Dedifferentiated amniotic fluid mesenchymal stem cell (primary cell): ENCODE results near the gene HDLBP.
"Not testable (repeated sequence)": the region's sequence is repeated elsewhere in the genome, so short reads cannot be mapped to it uniquely, and the experiment has no call there.

Experiments used
- DNase-seq: peaks from one replicate; pipeline ENCODE4 v3.0.0-alpha.2; 2016; ENCODE audit errors: extremely low spot score

Gene HDLBP

DNA sequence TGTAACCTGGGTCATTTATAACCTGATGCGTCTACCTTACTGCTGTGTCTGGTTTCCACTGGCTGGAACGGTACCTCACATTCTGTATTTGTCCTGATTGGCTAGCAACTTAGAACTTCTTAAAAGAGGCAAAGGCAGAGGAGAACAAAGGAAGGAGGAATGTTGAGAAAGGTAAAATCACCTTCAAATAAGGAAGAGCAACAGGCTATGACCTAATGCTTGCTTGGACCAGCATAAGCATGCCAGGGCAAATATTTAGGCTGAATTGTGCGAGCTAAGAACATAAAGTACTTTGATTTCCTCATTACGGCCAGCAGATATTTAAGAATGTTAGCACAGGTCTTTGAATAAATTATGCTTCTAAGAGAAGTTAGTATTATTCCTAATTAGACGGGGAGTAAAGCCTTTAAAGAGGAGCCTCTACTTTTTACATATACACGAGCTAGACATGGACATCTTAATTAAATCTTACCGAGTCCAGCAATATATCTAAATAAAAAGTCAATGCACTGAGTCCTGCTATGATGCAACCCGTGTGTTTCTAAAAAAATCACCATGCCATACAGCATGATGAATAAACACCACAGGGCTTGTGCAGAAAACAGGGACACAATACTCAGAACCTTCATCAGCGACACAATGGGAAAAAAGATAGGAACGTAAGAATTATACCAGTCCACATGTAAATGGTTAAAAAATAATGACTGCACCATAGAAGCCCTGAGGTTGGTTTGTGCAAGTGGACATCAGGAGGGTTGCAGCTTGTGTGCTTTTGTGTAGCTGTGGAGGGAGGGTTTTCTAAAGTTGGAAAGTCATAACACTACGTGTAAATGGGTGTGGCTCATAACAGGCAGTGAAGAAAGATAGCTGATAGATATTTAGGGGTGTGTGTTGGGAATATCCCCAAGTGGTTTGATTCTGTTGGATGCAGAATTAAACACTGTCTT, 14.5 kb upstream of the HDLBP start:
- no peak for DNase-seq

DNA sequence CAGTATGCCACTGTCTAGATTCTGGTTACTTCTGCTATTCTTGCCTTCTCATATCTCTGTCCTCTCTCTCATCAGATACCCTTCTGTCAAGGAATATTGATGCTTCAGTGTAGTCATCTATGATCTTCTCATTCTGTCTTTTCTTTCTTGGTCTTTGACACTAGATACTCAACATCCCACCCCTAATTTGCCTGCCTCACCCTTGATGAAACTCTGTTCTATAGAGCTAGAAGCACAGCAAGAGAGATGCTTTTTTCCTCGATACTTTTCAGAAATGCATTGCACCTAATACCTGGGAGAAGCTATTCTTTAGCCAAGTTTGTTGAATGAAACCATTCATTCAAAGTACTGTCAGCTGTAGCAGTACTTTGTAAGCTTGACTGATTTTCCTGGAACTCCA, 9.8 kb upstream of the HDLBP start:
- DNase-seq: no peak

GRCh38 chr2:241324775-241325174, 9.3 kb upstream of the HDLBP start:
- no peak for DNase-seq

DNA sequence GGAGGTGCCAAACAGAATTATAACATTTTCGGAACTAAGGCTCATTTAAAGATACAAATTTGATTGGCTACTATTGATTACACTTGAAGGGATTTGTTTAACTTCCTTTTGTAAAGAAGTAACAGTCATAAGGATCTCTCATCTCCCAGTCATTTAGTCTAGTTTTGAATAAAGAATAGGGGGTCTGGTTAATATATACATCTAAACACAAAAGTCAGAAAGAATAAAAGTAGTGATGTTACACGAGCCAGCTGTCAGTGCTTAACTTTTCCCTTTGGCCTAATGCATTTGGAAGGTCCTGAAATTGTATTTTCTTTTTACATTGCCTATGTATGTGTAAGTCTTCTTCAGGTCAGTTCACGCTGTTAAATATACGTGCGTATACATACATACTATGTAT, 8.3 kb upstream of the HDLBP start:
- DNase-seq: no peak

DNA sequence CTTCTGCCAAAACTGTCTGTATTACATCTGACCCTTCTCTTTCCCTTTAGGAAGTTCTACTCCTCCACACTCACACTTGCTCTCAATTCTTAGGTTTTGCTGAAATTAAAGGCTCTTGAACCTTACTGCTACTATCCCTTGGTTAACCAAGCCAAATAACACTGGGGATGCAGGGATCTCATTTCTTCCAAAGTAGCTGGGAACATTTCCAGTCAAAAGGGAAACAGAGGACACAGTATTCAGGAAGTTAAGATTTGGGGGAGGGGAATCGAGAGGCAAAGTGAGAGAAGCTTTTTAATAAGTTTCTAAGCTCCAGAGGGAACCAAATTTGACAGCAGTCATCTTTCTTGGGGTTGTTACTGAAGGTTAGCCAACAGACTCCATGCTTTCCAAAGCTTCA, 6.4 kb upstream of the HDLBP start:
- DNase-seq: no peak

DNA sequence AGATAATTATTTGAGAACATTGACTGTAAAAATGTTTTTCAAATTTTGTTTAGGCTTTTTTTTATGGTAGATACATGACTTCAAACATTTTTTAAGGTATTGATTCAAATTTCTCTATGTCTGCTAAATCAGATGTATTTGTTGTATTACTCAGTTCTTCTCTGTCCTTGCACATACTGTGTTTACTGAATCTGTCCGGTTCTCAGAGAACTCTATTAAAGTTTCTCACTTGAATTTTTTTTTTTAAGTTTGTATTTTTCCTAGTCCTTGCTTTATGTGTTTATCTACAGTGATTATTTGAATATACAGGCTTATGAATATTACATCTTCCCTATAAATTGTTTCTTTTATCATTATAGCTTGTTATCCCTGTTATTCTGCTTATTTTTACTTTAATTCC, 5.6 kb upstream of the HDLBP start:
- DNase-seq: no peak

- no peak for DNase-seq
Observed at GRCh38 chr2:241320394-241320793, 4.9 kb upstream of the HDLBP start.

DNA sequence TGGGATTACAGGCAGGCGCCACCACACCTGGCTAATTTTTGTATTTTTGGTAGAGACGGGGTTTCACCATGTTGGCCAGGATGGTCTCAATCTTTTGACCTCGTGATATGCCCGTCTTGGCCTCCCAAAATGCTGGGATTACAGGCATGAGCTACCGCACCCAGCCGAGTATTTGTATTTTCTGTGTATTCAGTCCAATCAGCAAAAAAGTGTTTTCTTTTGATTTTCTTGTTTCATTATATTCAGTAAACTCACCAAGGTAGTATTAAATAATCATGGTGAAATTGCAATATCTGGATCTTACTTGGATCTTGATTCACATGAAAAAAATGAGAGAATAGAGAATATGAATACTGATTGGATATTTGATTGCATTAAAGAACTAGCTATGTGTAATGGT, 3.4 kb upstream of the HDLBP start:
- not testable (repeated sequence) for DNase-seq

- DNase-seq: no peak
Observed at GRCh38 chr2:241317391-241317790, 1.9 kb upstream of the HDLBP start.

DNA sequence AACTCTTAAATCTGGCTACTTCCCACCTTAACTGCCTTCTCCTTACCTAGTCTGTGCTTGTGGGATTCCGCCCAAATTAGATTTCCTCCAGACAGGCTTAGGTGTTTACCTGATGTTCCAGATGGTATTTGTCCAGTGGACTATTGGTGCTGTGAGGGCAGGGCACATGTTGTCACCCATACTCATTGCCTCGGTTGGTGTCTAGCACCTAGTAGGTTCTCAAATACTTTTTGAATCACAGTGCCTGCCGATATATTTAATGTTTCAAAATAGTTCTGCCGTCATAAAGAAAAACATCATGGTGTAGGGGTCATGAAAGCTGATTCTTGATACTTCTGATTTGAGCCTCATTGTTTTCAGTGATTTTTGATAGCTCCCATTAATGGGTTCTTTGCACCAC, 1.4 kb upstream of the HDLBP start:
- no peak for DNase-seq

DNA sequence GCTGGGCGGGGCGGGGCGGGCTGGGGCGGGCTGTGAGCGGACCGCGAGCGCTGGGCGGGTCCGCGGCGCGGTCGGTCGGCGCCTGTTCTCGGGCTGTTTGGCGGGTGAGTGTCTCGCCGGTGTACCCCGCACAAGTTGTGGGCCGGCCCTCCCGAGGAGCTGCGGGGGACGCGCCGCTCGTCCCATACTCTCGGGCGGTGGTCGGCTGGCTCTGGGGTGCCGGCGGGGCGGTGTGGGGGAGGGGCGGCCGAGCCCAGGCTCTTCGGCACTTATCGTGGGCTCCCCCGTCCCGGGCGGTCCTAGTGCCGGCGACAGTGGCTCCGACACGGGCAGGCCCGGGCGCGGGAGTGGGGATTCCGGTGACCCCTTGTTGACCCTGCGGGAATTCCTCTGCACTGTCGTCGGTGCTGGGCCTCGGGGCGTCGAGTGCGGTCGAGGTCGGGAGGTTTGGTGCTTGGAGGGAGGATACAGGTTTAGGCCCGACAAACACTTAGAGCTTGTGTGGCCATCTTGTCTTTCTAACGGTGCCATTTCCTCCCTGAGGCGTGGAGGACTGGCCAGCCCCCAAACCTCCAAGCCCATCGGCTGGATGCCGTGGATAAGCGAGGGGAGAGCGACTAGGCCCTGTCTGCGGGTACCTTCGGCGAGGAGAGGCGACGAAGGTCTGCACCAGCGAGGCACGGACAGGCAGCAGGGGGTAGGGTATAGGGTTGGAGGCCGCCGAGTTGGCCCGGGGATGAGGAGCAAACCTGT, 583 bp upstream of the HDLBP start, which contains the start of gene SEPTIN2:
TSS of gene SEPTIN2 (plus strand) at position 47 of the 753 bp plus-strand sequence. CDS start 8,308 bp downstream, outside the sequence.
- peak; percentile 16 for DNase-seq

DNA sequence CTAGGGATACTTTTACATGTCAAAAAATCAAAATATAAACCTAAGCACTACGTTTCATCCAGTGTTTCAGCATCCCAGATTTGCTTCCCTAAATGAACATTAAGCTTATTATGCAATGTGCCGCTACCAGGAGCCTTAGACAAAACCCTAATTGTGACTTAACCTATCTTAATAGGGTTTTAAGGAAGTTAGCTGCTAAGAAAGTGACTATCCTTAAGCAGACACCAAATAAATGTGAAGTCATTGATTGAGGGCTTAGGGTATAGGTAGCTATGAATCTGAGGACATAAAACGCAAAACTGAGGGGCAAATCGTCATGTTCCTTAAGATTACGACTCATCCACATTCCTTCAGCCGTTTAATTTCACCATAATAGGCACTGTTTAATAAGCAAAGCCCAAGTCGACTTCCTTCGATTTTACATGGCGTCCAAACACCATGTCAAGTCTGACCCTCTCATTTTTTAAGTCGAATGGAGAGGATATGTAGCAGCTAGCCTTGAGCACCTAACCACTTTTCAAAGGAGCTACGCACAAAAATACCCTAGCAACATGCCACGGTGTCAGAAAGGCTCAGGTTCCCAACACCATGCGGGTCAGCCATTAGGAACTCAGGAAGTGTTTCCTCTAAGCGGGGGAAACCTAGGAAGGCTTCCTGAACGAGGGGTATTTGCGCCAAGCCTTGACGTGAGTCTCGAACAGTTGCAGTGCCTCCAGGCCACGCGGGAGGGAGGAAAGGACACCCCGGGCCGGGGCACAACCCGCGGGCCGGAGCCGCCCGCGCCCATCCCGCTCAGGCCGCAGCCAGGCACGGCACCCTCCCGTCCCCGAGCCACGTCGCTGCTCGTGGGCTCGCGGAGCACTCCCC, 1.0 kb downstream of the HDLBP start:
- DNase-seq: peak; percentile 49

- no peak for DNase-seq
Observed at GRCh38 chr2:241313543-241314095, 1.9 kb downstream of the HDLBP start.

GRCh38 chr2:241312082-241312481, 3.4 kb downstream of the HDLBP start:
- DNase-seq: no peak

GRCh38 chr2:241310917-241311566, 4.4 kb downstream of the HDLBP start:
- no peak for DNase-seq

- no peak for DNase-seq
Observed at GRCh38 chr2:241309684-241310117, 5.8 kb downstream of the HDLBP start.

DNA sequence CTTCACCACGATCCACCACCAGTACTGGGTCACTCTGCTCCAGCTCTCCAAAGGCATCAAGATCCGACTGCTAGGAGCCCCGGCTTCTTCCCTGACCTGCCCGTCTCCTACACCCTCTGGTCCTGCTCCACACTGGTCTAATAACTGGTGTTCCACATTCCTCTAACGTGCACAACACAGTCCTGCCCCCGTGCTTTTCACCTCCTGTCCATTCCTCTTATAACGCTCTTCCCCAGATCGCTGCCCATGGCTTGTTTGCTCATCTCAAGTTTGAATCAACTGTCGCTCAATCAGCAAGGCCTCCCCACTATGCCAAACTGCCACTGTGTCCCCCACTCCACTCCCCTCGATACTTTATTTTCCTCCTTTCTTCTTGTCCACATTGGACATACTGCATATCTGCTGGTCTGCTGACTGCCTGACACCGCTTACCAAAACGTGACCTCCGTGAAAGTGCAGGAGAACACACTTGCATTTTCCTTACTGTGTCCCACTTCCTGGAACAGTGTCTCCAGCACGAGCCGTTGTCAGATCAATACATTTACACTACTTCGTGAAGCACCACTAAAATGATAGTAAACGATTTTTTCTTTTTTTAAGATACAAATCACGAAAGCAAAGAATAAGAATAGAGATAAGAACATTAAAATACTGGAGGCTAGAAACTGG, 6.5 kb downstream of the HDLBP start:
- DNase-seq: no peak

DNA sequence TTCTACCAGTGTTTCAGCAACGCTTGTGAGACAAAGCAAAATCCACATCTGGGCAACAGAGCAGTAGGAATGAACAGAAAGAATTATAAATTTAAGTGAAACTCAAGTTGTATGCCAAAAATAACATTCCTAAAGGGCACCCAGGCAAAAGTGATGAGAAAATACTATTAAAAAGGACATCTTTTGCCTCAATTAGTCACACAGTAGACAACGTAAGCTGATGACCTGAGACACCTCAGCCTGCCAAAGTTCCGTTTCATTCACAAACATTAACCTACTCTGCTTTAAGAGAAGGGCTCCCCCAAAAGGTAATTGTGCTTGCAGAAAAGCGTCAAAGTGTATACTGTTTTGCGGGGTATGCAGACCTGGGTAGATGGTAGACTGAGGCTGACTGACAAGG, 7.2 kb downstream of the HDLBP start:
- no peak for DNase-seq

DNA sequence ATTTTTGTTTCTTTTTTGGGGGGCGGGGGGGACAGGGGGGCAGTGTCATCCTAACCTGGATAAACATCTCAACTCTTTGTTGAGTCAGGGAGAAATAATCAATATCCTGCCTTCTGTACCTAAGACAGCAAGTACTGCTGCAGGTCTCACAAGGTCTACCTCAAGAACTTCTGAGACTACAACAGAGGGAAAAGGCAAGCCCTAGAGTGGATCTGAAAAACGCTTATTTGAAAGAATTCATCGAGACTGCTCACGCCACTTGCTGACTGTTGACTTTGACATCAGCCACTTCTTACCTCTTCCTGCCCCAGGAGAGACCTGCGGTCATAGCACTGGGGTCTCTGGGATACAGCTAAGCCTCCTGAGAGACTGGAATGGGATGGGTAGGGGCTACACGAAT, 8.4 kb downstream of the HDLBP start:
- no peak for DNase-seq

- no peak for DNase-seq
Observed at GRCh38 chr2:241304039-241304670, 11.3 kb downstream of the HDLBP start.
